HFF-Myc (cell line): Measurements from ENCODE around the gene SNAP47.

ENCODE experiments used
- DNase-seq: peaks from one replicate; pipeline ENCODE4 v3.0.0-alpha.2; 2011; ENCODE audit warnings: low read depth; ENCODE audit errors: extremely low read depth
- H3K4me3 ChIP-seq: replicated peaks from 2 replicates; pipeline ENCODE4 v1.5.1; 2011; ENCODE audit warnings: low read depth, mild to moderate bottlenecking, control low read depth, low read length
- TF ChIP-seq, protein P1 (sequence below): IDR thresholded peaks from 2 replicates; pipeline ENCODE4 v1.5.1; 2012; ENCODE audit warnings: mild to moderate bottlenecking, low read depth, low read length, control low read depth; ENCODE audit errors: missing control alignments

The SNAP47 gene

GRCh38 chr1:227744668-227745067, 9.4 kb downstream of the SNAP47 start:
- no peak overlapping the region for H3K4me3 ChIP-seq
- TF ChIP-seq, protein P1, sequence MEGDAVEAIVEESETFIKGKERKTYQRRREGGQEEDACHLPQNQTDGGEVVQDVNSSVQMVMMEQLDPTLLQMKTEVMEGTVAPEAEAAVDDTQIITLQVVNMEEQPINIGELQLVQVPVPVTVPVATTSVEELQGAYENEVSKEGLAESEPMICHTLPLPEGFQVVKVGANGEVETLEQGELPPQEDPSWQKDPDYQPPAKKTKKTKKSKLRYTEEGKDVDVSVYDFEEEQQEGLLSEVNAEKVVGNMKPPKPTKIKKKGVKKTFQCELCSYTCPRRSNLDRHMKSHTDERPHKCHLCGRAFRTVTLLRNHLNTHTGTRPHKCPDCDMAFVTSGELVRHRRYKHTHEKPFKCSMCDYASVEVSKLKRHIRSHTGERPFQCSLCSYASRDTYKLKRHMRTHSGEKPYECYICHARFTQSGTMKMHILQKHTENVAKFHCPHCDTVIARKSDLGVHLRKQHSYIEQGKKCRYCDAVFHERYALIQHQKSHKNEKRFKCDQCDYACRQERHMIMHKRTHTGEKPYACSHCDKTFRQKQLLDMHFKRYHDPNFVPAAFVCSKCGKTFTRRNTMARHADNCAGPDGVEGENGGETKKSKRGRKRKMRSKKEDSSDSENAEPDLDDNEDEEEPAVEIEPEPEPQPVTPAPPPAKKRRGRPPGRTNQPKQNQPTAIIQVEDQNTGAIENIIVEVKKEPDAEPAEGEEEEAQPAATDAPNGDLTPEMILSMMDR: no peak
- DNase-seq: no peak

DNA sequence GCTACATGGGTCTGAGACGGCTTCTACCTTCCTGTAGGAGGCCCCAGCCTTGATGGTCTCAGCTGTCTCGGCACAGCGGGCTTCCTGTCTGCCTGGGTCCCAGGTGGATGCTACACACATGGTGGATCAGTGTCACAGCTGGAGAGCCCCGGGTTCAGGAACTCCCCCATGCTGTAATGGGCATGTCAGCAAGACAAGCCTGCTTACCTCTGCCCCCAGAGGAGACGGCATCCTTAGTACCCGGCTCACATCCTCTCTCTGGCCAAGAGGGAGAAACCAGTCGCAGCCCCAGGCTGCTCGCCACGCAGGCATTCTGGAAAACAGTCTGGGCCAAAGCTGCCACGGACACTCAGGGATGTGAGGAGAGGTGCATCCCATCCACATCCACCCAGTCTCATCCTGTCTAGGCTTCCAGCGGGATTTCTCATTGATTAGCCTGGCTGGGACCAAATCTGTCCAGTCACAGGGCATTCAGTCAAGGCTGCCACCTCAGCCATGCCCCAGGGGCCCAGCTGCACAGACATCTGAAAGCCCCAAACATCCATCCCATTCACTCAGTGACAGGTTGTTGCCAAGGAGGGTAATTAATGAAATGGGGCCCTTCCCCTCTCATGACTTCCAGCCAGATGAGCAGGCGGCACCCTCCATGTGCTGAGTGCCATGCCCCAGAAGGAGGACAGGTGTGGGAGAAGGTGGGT, 10.5 kb downstream of the SNAP47 start:
- DNase-seq: no peak
- TF ChIP-seq, protein P1: no peak
- H3K4me3 ChIP-seq: no peak overlapping the region

GRCh38 chr1:227746676-227747075, 11.4 kb downstream of the SNAP47 start:
- H3K4me3 ChIP-seq: no peak overlapping the region
- no peak for DNase-seq
- TF ChIP-seq, protein P1: no peak

DNA sequence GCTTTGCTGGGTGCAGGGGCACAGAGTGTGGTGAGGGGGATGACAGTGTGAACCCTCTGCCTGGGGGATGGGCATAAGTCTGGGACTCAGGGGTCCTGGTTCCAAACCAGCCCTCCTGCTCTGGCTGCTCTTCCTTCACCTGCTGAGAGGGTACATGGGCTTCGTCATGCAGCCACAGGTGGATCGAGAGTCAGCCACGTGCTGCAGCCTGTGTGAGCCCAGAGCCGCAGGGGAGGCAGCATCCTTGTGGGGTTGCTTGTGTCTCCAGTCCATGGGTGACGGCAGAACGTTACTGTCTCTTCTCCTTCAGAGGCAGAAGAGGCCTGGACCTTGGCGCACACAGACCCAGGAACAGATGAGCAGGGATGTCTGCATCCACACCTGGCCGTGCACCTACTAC, 12.1 kb downstream of the SNAP47 start:
- TF ChIP-seq, protein P1: no peak
- H3K4me3 ChIP-seq: no peak overlapping the region
- no peak for DNase-seq

DNA sequence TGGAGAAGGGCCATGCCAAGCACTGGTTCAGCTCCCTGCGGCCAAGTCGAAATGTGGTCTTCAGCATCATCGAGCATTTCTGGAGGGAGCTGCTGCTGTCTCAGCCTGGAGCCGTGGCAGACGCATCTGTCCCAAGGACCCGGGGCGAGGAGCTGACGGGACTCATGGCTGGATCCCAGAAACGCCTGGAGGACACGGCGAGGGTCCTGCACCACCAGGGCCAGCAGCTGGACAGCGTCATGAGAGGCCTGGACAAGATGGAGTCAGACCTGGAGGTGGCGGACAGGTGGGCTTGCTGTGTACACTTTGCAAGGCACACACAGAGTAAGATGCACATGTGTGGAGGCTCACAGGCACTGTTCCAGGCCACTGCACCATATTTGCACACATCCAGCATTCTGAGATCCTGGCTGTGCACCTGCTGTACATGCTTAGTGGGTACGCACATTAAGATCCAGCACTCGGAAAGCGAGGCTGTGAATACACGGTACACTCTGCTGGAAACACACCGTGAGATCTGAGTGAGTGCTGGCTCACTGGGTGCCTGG, 12.8 kb downstream of the SNAP47 start:
- no peak for DNase-seq
- TF ChIP-seq, protein P1: no peak

DNA sequence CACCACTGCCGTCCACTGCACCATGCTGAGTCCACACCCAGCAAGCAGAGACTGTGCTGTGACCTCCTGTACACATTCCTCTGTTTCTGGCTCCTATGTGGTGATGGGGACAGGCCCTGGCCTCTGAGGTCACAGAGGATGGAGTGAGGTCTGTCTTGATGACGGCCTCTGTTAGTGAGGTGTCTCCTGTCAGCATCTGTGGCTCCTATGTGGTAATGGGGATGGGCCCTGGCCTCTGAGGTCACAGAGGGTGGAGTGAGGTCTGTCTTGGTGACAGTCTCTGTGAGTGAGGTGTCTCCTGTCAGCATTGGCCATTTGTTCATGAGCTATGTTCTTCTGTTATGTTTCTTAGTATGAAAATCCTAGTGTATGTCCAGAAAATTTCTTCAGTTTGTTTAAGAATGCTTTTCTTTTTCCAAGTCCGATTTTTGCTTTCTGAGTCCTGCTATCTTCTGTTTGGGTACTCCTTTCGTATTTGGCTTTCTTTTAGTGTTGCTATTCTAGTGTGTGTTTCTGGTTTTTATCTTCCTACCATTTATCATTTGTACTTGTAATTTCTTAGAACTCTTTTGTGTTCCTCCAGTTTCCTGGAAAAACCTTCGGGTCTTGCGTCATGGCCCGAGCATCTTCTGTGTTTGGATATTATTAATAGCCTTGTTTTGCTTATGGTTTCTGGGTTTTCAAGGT, 13.4 kb downstream of the SNAP47 start:
- no peak for DNase-seq
- TF ChIP-seq, protein P1: no peak
- no peak overlapping the region for H3K4me3 ChIP-seq

More for the DNA sequence above, 12.8 kb downstream of the SNAP47 start:
- no peak overlapping the region for H3K4me3 ChIP-seq
